Neutrophil (primary cell): ENCODE results near the gene NRM.

ENCODE experiments used
- H3K27ac ChIP-seq: fragments of 200-600 bp; sonication (generic); 2 replicates; pipeline ENCODE4 v1.5.1; 2016; ENCODE audit warnings: mild to moderate bottlenecking, moderate library complexity
- H3K27me3 ChIP-seq: fragments of 200-600 bp; sonication (generic); 2 replicates; pipeline ENCODE4 v1.6.0; 2016; ENCODE audit warnings: mild to moderate bottlenecking
- H3K36me3 ChIP-seq: fragments of 200-600 bp; sonication (generic); 2 replicates; pipeline ENCODE4 v1.5.1; 2017
- H3K4me1 ChIP-seq, 2 experiments: fragments of 200-600 bp in 1 of 2; sonication (generic) in 1 of 2; 1 replicate in 1 of 2; 2 replicates in 1 of 2; pipeline versions ENCODE4 v1.5.1 to v1.6.1; 2013 to 2016; ENCODE audit warnings: low read depth in 1 of 2, low read length in 1 of 2, mild to moderate bottlenecking in 1 of 2, moderate library complexity in 1 of 2; ENCODE audit not compliant: control insufficient read depth in 1 of 2, insufficient read depth in 1 of 2
- H3K4me3 ChIP-seq, 2 experiments: fragments of 200-600 bp in 1 of 2; sonication (generic) in 1 of 2; 1 replicate in 1 of 2; 2 replicates in 1 of 2; pipeline ENCODE4 v1.5.1; 2013 to 2016; ENCODE audit warnings: low read depth in 1 of 2, low read length in 1 of 2, mild to moderate bottlenecking in 1 of 2, moderate library complexity in 1 of 2
- H3K9me3 ChIP-seq: fragments of 200-600 bp; sonication (generic); 2 replicates; pipeline ENCODE4 v1.5.1; 2016
- CTCF ChIP-seq: fragments of 200-600 bp; sonication (generic); IDR thresholded peaks from 2 replicates; pipeline ENCODE4 v1.5.1; 2016; ENCODE audit warnings: antibody characterized with exemption

The NRM gene

GRCh38 chr6:30690403-30691207 is at the start of gene NRM:
Gene NRM (minus strand): TSS chr6:30690984. CDS start chr6:30690974, 10 bp downstream.
- Histone ChIP-seq H3K4me1 (peaks cover 44 to 50% of the 10 kb centered on the region in 2 experiments), H3K36me3 (no peaks in the 10 kb centered on the region), H3K9me3 (no peaks in the 10 kb centered on the region), H3K27me3 (no peaks in the 10 kb centered on the region), H3K4me3 (peak within 1 kb of the TSS; percentile 82 to 87), H3K27ac (peak within 1 kb of the TSS; percentile 95)
- peak; percentile 44 for TF ChIP-seq CTCF

GRCh38 chr6:30740540-30740870 is 49.7 kb upstream of the NRM start:
- no peaks in the 10 kb centered on the region for H3K9me3 ChIP-seq
- H3K4me3 ChIP-seq: peak overlapping the region; percentile 89 to 99
- H3K27ac ChIP-seq: peak overlapping the region; percentile 18
- H3K4me1 ChIP-seq: peaks cover 51 to 53% of the 10 kb centered on the region in 2 experiments
- peaks cover 57% of the 10 kb centered on the region for H3K36me3 ChIP-seq
- no peak for TF ChIP-seq CTCF
- H3K27me3 ChIP-seq: no peaks in the 10 kb centered on the region

- Histone ChIP-seq H3K27me3 (no peaks in the 10 kb centered on the region), H3K27ac (peak overlapping the region; percentile 54), H3K4me1 (peaks cover 35 to 43% of the 10 kb centered on the region in 2 experiments), H3K36me3 (peaks cover 75% of the 10 kb centered on the region), H3K9me3 (no peaks in the 10 kb centered on the region), H3K4me3 (no peak overlapping the region)
- no peak for TF ChIP-seq CTCF
These were observed 47.7 kb upstream of the NRM start for GRCh38 chr6:30738532-30738931.

GRCh38 chr6:30735668-30736314 is 45.0 kb upstream of the NRM start:
- H3K4me1 ChIP-seq: peaks cover 27 to 37% of the 10 kb centered on the region in 2 experiments
- peak overlapping the region; percentile 13 for H3K27ac ChIP-seq
- H3K36me3 ChIP-seq: peaks cover 98% of the 10 kb centered on the region
- no peaks in the 10 kb centered on the region for H3K9me3 ChIP-seq
- no peak for TF ChIP-seq CTCF
- no peak overlapping the region for H3K4me3 ChIP-seq
- H3K27me3 ChIP-seq: no peaks in the 10 kb centered on the region

- H3K4me3 ChIP-seq: no peak overlapping the region
- H3K9me3 ChIP-seq: no peaks in the 10 kb centered on the region
- H3K4me1 ChIP-seq: peaks cover 14 to 21% of the 10 kb centered on the region in 2 experiments
- no peak for TF ChIP-seq CTCF
- H3K27ac ChIP-seq: peak overlapping the region; percentile 15
- H3K27me3 ChIP-seq: no peaks in the 10 kb centered on the region
- H3K36me3 ChIP-seq: peaks cover 98% of the 10 kb centered on the region
These were observed 41.6 kb upstream of the NRM start for GRCh38 chr6:30732237-30732943.
